HG03196 (cell line): ENCODE results near the gene LRRC4B.
"Not testable (repeated sequence)": the region's sequence is repeated elsewhere in the genome, so short reads cannot be mapped to it uniquely, and the experiment has no call there.

Experiments used
- ATAC-seq: cut with Tn5 transposase; IDR thresholded peaks from one replicate; pipeline ENCODE4 v1.9.1; 2021; ENCODE audit not compliant: unreplicated experiment

The LRRC4B gene, protein sequence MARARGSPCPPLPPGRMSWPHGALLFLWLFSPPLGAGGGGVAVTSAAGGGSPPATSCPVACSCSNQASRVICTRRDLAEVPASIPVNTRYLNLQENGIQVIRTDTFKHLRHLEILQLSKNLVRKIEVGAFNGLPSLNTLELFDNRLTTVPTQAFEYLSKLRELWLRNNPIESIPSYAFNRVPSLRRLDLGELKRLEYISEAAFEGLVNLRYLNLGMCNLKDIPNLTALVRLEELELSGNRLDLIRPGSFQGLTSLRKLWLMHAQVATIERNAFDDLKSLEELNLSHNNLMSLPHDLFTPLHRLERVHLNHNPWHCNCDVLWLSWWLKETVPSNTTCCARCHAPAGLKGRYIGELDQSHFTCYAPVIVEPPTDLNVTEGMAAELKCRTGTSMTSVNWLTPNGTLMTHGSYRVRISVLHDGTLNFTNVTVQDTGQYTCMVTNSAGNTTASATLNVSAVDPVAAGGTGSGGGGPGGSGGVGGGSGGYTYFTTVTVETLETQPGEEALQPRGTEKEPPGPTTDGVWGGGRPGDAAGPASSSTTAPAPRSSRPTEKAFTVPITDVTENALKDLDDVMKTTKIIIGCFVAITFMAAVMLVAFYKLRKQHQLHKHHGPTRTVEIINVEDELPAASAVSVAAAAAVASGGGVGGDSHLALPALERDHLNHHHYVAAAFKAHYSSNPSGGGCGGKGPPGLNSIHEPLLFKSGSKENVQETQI

DNA sequence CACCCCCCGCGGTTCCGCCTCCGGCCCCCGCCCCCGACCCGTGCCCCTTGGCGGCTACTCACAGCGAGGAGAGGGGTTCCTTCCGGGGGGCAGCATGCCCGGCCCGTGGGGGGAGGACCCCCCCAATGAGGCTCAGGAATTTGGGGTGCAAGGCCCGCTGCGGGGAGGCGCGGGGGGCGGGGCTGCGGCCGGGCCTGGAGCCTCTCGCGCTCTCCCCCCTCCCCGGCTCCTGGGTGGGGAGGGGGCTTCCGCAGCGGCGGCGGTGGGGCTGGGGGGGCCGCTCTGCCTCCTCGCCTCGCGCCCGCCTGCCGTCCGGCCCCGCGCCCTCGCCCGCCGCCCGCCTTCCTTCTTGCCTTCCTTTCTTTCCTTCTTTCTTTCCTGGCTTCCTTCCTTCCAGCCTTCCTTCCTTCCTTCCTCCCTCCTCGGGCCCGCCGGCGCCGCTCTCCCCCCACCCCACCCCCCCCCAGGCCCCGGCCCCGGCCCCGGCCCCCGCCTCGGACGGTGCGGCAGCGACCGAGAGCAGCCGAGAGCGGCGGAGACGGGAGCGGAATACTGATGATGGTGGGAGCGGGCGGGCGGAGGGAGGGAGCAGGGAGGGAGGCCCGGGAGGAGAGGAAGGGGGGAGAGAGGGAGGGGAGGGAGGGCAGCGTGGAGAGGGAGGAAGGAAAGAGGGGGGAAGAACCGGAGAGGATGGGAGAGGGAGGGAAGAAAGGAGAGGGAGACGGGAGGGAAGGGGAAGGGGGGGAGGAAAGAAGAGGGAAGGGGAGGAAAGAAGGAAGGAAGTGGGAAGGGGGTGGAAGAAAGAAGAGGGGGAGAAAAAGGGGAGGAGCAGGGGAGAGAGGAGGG, at the start of gene LRRC4B:
Gene LRRC4B (minus strand): TSS at position 554 of the 846 bp plus-strand sequence. CDS start 19,597 bp downstream, outside the sequence.
- no peak for ATAC-seq

DNA sequence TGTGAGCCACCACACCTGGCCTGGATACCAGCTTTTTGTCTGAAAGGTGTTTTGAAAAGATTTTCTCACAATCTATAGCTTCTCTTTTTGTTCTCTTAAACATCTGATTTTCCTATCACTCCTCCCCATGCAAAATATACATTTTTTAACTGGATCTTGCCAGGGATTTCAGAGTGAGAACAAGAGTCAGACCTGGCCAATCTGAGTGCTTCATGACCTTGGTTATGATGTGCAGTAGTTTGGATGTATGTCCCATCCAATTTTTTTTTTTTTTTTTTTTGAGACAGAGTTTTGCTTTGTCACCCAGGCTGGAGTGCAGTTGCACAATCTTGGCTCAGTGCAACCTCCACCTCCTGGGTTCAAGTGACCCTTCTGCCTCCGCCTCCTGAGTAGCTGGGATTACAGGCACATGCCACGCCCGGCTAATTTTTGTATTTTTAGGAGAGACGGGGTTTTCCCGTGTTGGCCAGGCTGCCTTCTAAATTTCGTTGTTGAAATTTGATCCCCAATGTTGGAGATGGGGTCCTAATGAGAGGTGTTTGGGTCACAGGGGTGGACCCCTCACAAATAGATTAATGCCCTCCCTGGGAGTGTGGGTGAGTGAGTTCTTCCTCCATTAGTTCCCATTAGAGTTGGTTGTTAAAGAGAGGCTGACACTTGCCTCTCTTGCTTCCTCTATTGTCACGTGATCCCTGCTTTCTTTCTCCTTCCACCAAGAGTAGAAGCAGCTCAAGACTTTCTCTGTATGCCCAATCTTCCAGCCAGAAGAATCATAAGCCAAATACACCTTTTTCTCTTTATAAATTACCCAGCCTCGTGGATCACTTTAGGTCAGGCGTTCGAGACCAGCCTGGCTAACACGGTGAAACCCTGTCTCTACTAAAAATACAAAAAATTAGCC, 44.5 kb upstream of the LRRC4B start:
- ATAC-seq = not testable (repeated sequence)

DNA sequence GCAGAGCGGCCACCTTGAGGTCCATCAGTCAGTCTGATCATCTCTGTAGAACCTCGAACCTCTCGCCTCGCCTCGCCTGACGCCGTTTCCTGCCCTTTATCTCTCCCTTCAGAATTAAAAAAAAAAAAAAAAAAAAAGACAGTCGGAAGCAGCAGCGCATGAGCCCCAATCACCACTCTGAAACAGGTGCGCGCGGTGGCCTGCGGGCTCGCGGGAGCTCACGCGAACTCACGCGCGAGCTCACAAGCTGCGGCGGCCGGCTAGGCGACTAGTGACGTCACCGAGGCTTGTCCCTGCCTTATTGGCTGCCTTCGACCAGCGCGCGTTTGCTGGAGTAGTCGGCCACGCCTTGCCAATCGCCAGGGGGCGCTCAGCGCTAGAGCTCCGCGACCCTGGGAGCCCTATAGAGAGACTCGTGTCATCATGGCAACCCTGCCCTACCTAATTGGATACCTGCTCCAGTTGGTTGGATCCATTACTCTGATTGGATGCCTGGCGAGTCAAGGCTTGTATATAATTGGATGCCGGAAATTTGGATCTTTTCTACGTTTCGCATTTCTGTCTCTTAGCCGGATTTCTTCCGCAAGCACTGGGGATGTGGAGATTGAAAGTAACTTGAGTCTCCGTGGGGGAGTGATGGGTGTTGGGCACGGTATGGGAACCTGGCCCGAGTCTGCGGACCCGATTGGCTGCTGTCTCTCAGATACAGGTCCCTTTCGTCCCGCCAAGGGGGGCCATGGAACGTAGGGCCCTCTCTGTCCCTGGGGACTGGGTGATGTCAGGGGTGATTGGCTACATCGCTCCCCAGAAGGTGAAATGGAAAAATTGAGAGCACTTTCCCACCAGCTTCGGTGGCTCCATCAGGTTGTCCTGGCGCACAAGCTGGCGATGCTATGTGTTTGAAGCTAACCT, 39.9 kb upstream of the LRRC4B start:
- ATAC-seq = no peak

DNA sequence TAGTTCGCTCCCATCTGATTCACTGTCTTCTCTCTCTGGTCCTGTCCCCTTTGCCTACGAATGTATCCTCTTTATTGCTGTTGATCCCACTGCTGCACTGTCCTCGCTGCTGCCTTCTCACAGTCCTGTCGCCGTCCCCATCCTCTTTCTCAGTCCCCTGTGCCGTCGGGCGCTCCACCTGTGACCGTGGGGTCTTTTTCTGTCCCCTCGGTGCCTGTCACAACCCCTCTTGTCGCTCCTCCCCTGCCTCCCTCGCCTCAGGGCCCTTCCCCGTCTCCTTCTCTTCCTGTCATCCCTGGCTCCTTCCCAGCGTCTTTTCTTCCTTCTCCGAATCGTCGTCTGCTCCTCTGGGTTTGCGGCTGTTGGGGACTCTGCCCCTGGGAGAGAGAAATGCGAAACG, 39.2 kb upstream of the LRRC4B start:
- no peak for ATAC-seq

DNA sequence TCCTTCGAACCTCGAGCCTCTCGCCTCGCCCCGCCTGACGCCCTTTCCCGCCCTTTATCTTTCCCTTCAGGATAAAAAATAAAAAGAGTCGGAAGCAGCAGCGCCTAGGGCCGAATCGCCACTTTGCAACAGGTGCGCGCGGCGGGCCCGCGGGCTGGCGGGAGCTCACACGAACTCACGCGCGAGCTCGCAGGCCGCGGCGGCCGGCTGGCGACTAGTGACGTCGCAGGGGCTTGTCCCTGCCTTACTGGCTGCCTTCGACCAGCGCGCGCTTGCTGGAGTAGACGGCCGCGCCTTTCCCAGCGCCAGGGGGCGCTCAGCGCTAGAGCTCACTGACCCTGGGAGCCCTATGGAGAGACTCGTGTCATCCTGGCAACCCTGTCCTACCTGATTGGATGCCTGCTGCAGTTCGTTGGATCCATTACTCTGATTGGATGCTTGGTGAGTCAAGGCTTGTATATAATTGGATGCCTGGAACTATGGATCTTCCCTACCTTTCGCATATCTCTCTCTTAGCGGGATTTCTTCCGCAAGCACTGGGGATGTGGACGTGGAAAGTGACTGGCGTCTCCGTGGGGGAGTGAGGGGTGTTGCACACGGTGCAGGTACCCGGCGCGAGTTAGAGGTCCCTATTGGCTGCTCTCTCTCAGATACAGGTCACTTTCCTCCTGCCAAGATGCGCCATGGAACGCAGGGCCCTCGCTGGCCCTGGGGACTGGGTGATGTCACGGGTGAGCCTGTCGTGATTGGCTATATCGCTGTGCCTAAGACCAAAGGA, 38.0 kb upstream of the LRRC4B start:
- ATAC-seq = not testable (repeated sequence)

DNA sequence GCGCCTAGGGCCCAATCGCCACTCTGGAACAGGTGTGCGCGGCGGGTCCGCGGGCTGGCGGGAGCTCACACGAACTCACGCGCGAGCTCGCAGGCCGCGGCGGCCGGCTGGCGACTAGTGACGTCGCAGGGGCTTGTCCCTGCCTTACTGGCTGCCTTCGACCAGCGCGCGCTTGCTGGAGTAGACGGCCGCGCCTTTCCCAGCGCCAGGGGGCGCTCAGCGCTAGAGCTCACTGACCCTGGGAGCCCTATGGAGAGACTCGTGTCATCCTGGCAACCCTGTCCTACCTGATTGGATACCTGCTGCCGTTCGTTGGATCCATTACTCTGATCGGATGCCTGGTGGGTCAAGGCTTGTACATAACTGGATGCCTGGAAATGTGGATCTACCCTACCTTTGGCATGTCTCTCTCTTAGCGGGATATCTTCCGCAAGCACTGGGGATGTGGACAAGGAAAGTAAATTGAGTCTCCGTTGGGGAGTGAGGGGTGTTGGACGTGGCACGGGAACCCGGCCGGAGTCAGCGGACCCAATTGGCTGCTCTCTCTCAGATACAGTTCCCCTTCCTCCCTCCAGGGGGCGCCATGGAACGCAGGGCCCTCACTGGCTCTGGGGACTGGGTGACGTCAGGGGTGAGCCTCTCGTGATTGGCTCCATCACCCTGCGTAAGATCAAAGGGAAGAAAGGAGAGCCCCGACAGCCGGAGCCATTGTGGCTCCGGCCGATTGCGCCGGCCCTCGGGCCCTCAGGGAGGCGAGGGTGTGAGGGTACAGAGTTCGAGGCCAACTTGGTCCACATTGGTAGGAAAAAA, 36.2 kb upstream of the LRRC4B start:
- not testable (repeated sequence) for ATAC-seq

DNA sequence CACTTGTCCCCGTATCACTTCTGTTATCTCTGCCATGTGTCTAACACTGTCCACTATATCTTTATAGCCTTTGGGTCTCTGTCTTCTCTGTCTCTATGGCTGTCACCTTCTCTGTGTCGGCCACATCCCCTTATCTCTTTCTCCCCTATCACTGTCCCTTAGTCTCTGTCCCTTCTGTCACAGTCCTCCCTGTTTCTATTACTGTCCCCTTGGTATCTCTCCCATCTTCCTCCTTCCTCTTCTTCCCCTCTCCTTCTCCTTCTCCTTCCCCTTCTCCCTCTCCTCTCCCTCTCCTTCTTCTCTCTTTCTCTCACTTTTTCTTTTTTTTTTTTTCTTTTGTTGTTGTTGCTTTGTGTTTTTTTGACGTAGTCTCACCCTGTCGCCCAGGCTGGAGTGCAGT, 34.7 kb upstream of the LRRC4B start:
- ATAC-seq = no peak

DNA sequence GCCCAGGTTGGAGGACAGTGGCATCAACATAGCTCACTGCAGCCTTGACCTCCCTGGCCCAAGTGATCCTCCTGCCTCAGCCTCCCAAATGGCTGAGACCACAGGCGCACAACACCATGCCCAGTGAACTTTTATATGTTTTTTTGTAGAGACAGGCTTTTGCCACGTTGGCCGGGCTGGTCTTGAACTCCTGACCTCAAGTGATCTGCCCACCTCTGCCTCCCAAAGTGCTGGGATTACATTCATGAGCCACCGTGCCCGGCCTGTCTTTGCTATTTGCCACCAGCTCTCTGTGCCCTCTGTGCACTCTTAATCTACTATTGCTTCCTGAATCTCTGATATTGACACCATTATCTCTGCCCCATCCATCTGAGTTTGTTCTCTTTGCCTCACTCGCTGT, 34.3 kb upstream of the LRRC4B start:
- ATAC-seq = no peak

DNA sequence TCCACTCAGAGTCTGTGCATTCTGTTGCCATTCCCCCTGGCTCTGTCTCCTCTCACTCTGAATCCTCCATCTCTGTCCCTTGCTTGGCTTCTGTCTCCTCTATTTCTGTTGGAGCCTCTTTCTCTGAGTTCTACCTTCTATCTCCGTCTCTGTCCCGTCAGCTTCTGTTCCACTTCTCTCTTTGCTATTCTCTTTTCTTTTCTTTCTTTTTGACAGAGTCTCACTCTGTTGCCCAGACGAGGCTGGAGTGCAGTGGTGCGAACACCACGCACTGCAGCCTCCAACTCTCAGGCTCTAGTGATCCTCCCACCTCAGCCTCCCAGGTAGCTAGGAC, 33.8 kb upstream of the LRRC4B start:
- no peak for ATAC-seq

DNA sequence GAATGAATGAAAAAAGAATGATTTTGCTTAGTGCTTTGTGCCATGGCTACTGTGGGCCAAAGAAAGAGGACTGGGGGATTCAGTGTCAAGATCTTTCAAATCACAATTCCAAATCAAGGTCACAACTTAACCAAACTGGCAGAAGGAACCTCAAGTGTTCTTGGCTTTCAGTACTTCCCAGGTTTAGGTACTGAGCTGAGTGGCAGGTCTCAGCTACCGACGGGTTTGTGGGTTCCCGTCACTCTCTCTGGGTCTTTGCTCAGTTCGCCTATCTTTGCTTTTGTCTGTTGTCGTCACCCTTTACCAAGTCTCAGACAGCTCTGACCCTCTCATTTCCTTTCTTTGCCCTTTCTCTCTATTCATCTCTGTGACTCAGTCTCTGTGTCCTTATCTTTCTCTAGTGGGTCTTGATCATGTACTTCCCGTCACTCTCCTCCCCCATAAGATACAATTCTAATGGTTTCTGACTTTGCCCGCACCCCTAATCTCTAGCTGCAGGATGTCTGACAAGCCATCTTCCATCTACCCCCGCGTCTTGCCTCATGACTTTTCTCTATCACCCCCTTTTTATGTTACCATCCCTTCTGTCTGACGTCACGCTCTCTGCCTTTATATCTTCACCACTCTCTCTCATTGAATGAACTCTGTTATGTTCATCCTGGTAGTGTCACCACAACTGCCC, 33.3 kb upstream of the LRRC4B start:
- no peak for ATAC-seq

DNA sequence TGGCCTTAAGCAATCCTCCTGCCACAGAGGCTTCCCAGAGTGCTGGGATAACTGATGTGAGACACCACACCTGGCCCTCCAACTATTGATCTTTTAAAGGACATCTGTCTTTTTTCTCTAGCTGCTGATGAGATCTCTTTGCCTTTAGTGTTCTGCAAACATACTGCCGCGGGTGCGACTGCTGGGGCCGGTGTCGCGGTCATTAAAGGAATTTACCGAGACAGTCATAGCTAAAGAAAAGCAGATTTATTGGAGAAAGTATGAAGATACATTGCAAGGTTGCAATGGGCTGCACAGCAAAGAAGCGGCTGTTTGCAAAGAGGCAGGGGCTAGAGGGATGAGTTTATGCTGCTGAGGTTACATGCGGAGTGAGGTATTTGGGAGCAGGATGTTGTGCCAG, 31.2 kb upstream of the LRRC4B start:
- no peak for ATAC-seq

DNA sequence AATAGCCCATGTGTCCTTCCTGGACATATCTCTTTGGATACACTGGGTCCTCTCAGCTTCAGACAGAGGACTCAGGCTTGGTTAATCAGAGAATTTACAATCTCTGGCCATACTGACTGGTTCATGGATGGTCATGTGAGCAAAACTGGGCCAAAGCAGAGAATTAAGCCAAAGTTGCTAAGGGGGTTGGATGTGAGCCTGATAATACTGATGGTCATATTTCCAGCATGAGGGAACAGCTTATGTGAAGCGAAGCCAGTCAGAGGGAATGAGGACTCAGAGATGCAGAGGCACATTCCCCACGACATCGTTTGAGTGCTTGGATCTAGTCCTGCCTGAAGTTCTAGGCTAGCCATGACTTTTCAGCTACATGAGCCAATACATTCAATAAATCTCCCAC, 22.0 kb upstream of the LRRC4B start:
- ATAC-seq = no peak

DNA sequence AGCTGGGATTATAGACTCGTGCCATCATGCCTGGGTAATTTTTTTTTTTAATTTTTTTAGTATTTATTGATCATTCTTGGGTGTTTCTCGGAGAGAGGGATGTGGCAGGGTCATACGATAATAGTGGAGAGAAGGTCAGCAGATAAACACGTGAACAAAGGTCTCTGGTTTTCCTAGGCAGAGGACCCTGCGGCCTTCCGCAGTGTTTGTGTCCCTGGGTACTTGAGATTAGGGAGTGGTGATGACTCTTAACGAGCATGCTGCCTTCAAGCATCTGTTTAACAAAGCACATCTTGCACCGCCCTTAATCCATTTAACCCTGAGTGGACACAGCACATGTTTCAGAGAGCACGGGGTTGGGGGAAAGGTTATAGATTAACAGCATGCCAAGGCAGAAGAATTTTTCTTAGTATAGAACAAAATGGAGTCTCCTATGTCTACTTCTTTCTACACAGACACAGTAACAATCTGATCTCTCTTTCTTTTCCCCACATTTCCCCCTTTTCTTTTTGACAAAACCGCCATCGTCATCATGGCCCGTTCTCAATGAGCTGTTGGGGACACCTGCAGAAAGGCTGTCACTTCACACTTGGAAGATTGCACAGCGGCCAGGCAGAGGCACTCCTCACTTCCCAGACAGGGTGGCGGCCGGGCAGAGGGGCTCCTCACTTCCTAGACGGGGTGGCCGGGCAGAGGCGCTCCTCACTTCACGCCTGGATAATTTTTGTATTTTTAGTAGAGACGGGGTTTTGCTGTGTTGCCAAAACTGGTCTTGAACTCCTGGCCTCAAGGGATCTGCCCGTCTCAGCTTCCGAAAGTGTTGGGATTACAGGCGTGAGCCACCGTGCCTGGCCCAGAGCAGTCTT, 13.8 kb upstream of the LRRC4B start:
- ATAC-seq = not testable (repeated sequence)

DNA sequence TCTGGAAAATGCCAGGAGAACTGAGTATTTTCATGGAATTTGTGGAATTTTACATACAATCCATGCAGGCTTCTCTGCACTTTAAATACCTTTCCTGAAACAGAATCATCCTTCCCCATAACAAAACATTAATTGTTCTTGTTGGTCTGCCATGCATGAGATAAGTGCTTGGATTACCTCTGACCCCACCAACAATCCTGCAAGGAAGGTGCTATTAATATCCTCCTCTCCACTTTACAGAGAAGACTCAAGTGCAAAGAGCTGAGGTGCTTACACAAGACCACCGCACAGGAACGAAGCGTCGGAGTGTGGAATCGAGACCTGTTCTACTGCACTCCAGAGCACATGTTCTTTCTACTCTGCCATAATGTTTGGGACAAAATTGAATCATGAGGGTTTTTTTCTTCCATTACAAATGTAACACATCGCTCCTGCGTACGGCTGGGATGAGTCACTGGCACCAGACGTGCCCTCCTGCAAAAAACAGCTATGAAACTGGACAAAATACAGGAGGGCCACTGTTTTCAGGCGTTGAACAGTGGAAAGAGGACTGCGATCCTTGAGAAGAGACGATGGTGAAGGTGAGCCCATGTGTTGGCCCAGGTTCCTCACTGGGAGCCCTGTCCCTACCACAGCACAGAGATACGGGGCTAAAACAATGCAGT, 12.9 kb upstream of the LRRC4B start:
- ATAC-seq = no peak

DNA sequence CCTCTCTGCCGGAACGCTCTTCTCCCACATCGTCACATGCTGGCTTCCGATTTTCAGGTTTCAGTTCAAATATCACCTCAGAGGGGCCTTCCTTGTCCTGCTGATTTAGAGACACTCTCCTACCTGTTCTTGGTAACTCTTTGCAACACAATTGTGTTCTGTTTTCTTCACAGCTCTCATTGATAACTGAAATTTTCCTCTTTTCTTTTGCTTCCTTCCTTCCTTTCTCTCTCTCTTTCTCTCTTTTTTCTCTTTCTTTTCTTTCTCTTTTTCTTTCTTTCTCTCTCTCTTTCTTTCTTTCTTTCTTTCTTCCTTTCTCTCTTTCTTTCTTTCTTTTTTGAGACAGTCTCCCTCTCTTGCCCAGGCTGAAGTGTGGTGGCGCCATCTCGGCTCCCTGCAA, 12.0 kb upstream of the LRRC4B start:
- ATAC-seq = no peak

DNA sequence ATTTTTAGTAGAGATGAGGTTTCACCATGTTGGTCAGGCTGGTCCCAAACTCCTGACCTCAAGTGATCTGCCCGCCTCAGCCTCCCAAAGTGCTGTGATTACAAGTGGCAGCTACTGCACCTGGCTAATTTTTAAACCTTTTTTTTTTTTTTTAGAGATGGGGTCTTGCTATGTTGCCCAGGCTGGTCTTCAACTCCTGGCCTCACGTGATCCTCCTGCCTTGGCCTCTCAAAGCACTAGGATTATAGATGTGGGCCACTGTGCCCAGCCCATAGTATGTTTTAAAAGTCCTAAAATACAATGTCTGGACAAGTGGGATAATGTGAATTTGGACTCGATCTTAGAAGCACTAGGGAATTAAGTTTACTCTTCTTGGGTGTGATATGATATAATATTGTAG, 8.5 kb upstream of the LRRC4B start:
- ATAC-seq = not testable (repeated sequence)
